WTC11 (cell line): ENCODE data around the gene IL10RA. TPM values are rescaled to one million over a fixed set of nuclear protein-coding genes. Genes with fewer than 3 reads are reported as not detected.

Experiments used
- ATAC-seq: fragments of 200-7000 bp; cut with Tn5 transposase; 2 replicates; pipeline ENCODE4 v1.10.0; 2021; ENCODE audit warnings: mild to moderate bottlenecking, moderate library complexity
- CTCF ChIA-PET: fragments of 300-600 bp; sonication (Branson Sonifier 250); formaldehyde crosslinking; loops from one replicate; lab custom pipeline; 2021; ENCODE audit warnings: antibody characterized with exemption; lab: Charles Lee
- POLR2A ChIA-PET: fragments of 350-600 bp; sonication (Branson Sonifier 250); formaldehyde crosslinking; loops from one replicate; lab custom pipeline; 2021; ENCODE audit warnings: antibody characterized with exemption; lab: Charles Lee
- DNase-seq: peaks from one replicate; pipeline ENCODE4 v3.0.0; 2021; ENCODE audit warnings: low spot score
- H3K27ac Mint-ChIP-seq: 2 replicates; pipeline ENCODE4 v1.8.0; 2021; ENCODE audit warnings: mixed read lengths
- H3K27me3 Mint-ChIP-seq: 2 replicates; pipeline ENCODE4 v1.8.0; 2021; ENCODE audit warnings: low read depth, mild to moderate bottlenecking, moderate library complexity, mixed read lengths
- H3K36me3 Mint-ChIP-seq: 2 replicates; pipeline ENCODE4 v1.8.0; 2021; ENCODE audit warnings: mixed read lengths
- H3K4me1 Mint-ChIP-seq: 2 replicates; pipeline ENCODE4 v1.8.0; 2022; ENCODE audit warnings: mixed read lengths
- H3K4me3 Mint-ChIP-seq: 2 replicates; pipeline ENCODE4 v1.8.0; 2021; ENCODE audit warnings: mild to moderate bottlenecking, moderate library complexity, mixed read lengths
- H3K9me3 Mint-ChIP-seq: 2 replicates; pipeline ENCODE4 v1.8.0; 2021; ENCODE audit warnings: mixed read lengths
- GABPB1 ChIP-seq: sonication (generic); formaldehyde crosslinking; IDR thresholded peaks from 2 replicates; pipeline ENCODE4 v1.8.1; 2023; ENCODE audit warnings: mild to moderate bottlenecking, missing genetic modification reagents
- IRF2 ChIP-seq: sonication (generic); formaldehyde crosslinking; IDR thresholded peaks from 2 replicates; pipeline ENCODE4 v1.8.0; 2022; ENCODE audit warnings: low read depth, missing genetic modification reagents, borderline replicate concordance
- JAZF1 ChIP-seq: fragments of 250-450 bp; sonication (Bioruptor Pico); IDR thresholded peaks from 2 replicates; pipeline ENCODE4 v1.9.0; 2021; ENCODE audit warnings: moderate library complexity, mild to moderate bottlenecking, inconsistent platforms
- MXD4 ChIP-seq: fragments of 250-450 bp; sonication (Bioruptor Pico); IDR thresholded peaks from 2 replicates; pipeline ENCODE4 v1.8.0; 2021; ENCODE audit warnings: mild to moderate bottlenecking, moderate library complexity, borderline replicate concordance
- SMAD3 ChIP-seq: sonication (generic); formaldehyde crosslinking; IDR thresholded peaks from 2 replicates; pipeline ENCODE4 v1.8.0; 2022; ENCODE audit warnings: missing genetic modification reagents, mild to moderate bottlenecking, borderline replicate concordance
- SOX15 ChIP-seq: fragments of 250-450 bp; sonication (Bioruptor Pico); IDR thresholded peaks from 2 replicates; pipeline ENCODE4 v1.9.0; 2021; ENCODE audit warnings: mild to moderate bottlenecking
- TEAD1 ChIP-seq: sonication (generic); formaldehyde crosslinking; IDR thresholded peaks from 2 replicates; pipeline ENCODE4 v1.8.0; 2022; ENCODE audit warnings: mild to moderate bottlenecking, missing genetic modification reagents
- ZBTB21 ChIP-seq: sonication (generic); formaldehyde crosslinking; IDR thresholded peaks from 2 replicates; pipeline ENCODE4 v1.8.1; 2023; ENCODE audit warnings: mild to moderate bottlenecking, missing genetic modification reagents, borderline replicate concordance
- ZNF232 ChIP-seq: sonication (generic); formaldehyde crosslinking; IDR thresholded peaks from 2 replicates; pipeline ENCODE4 v1.8.0; 2022; ENCODE audit warnings: mild to moderate bottlenecking, missing genetic modification reagents
- ZNF396 ChIP-seq: fragments of 250-450 bp; sonication (Bioruptor Pico); IDR thresholded peaks from 2 replicates; pipeline ENCODE4 v1.8.0; 2021; ENCODE audit warnings: mild to moderate bottlenecking, moderate library complexity, borderline replicate concordance
- ZNF416 ChIP-seq: fragments of 250-450 bp; sonication (Bioruptor Pico); IDR thresholded peaks from 2 replicates; pipeline ENCODE4 v1.9.0; 2021; ENCODE audit warnings: mild to moderate bottlenecking, inconsistent platforms
- total RNA-seq: library from RNA; stranded (reverse); gene quantifications from 3 replicates; pipeline ENCODE4 v1.2.3, GENCODE V29; 2021
- TF ChIP-seq, protein P1 (sequence below): sonication (generic); formaldehyde crosslinking; conservative IDR thresholded peaks from 2 replicates; pipeline ENCODE4 v1.8.1; 2022; ENCODE audit warnings: mild to moderate bottlenecking, missing genetic modification reagents
- TF ChIP-seq, protein P2 (sequence below): sonication (generic); formaldehyde crosslinking; IDR thresholded peaks from 2 replicates; pipeline ENCODE4 v1.8.1; 2023; ENCODE audit warnings: mild to moderate bottlenecking, missing genetic modification reagents
- TF ChIP-seq, protein P3 (sequence below): sonication (generic); formaldehyde crosslinking; IDR thresholded peaks from 2 replicates; pipeline ENCODE4 v1.8.0; 2023; ENCODE audit warnings: missing genetic modification reagents, mild to moderate bottlenecking, borderline replicate concordance
- TF ChIP-seq, protein P4 (sequence below): sonication (generic); formaldehyde crosslinking; conservative IDR thresholded peaks from 2 replicates; pipeline ENCODE4 v1.8.1; 2023; ENCODE audit warnings: mild to moderate bottlenecking, low read depth, missing genetic modification reagents, moderate library complexity
- TF ChIP-seq, protein P5 (sequence below): sonication (generic); formaldehyde crosslinking; IDR thresholded peaks from 2 replicates; pipeline ENCODE4 v1.8.0; 2022; ENCODE audit warnings: missing genetic modification reagents

IL10RA gene
- total RNA-seq, 1 experiment from 2014 or later: 0.74 TPM

DNA sequence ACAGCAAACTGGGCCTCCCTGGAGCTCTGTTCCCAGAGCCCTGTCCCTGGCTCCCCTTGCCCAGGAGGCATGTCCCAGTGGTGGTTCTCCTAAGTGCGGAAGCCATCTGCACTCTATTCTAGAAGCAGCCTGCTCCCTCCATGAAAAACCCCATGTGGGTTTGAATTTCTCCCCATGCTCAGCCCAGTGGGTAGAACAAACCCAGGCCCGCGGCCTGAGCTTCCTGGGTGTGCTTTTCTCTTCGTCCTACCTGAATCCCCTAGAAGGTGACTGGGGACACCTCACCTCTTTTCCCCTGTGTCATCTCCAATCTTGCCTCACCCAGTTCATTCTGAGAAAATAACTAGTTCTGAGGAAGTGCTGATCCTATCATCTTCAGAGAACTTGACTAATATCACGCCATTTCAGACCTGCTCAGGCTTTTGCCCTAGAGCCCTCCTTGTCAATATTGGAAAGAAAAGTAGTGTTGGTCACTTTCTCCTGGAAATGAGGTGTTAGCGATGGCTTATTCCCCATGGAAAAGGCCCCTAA is 15.9 kb downstream of the IL10RA start:
- Mint-ChIP-seq H3K27ac (no peak overlapping the region), H3K4me3 (no peak overlapping the region), H3K9me3 (peaks cover 11% of the 10 kb centered on the region), H3K4me1 (peaks cover 11% of the 10 kb centered on the region), H3K27me3 (peaks cover 3% of the 10 kb centered on the region), H3K36me3 (no peaks in the 10 kb centered on the region)
- POLR2A ChIA-PET: interaction anchor here (0.7 kb wide), 1 partner anchor 13 kb away, joined by 3 read pairs; no protein-coding TSS in a partner anchor
- no peak for DNase-seq
- CTCF ChIA-PET: interaction anchor here (0.6 to 3.5 kb wide), 9 partner anchors 13 to 424 kb away, joined by 3 to 14 read pairs (median 3); partner anchors contain the start of gene IL10RA
- ATAC-seq: no peak
- TF ChIP-seq JAZF1 (no peak), ZNF396 (CRISPR knock-in tag) (no peak), SMAD3 (CRISPR knock-in tag) (no peak), SOX15 (CRISPR knock-in tag) (no peak), ZNF232 (no peak)
- TF ChIP-seq, protein P1, sequence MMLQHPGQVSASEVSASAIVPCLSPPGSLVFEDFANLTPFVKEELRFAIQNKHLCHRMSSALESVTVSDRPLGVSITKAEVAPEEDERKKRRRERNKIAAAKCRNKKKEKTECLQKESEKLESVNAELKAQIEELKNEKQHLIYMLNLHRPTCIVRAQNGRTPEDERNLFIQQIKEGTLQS (CRISPR knock-in tag): no peak
- TF ChIP-seq, protein P2, sequence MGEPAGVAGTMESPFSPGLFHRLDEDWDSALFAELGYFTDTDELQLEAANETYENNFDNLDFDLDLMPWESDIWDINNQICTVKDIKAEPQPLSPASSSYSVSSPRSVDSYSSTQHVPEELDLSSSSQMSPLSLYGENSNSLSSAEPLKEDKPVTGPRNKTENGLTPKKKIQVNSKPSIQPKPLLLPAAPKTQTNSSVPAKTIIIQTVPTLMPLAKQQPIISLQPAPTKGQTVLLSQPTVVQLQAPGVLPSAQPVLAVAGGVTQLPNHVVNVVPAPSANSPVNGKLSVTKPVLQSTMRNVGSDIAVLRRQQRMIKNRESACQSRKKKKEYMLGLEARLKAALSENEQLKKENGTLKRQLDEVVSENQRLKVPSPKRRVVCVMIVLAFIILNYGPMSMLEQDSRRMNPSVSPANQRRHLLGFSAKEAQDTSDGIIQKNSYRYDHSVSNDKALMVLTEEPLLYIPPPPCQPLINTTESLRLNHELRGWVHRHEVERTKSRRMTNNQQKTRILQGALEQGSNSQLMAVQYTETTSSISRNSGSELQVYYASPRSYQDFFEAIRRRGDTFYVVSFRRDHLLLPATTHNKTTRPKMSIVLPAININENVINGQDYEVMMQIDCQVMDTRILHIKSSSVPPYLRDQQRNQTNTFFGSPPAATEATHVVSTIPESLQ (CRISPR knock-in tag): no peak
- TF ChIP-seq, protein P3, sequence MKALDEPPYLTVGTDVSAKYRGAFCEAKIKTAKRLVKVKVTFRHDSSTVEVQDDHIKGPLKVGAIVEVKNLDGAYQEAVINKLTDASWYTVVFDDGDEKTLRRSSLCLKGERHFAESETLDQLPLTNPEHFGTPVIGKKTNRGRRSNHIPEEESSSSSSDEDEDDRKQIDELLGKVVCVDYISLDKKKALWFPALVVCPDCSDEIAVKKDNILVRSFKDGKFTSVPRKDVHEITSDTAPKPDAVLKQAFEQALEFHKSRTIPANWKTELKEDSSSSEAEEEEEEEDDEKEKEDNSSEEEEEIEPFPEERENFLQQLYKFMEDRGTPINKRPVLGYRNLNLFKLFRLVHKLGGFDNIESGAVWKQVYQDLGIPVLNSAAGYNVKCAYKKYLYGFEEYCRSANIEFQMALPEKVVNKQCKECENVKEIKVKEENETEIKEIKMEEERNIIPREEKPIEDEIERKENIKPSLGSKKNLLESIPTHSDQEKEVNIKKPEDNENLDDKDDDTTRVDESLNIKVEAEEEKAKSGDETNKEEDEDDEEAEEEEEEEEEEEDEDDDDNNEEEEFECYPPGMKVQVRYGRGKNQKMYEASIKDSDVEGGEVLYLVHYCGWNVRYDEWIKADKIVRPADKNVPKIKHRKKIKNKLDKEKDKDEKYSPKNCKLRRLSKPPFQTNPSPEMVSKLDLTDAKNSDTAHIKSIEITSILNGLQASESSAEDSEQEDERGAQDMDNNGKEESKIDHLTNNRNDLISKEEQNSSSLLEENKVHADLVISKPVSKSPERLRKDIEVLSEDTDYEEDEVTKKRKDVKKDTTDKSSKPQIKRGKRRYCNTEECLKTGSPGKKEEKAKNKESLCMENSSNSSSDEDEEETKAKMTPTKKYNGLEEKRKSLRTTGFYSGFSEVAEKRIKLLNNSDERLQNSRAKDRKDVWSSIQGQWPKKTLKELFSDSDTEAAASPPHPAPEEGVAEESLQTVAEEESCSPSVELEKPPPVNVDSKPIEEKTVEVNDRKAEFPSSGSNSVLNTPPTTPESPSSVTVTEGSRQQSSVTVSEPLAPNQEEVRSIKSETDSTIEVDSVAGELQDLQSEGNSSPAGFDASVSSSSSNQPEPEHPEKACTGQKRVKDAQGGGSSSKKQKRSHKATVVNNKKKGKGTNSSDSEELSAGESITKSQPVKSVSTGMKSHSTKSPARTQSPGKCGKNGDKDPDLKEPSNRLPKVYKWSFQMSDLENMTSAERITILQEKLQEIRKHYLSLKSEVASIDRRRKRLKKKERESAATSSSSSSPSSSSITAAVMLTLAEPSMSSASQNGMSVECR (CRISPR knock-in tag): no peak

DNA sequence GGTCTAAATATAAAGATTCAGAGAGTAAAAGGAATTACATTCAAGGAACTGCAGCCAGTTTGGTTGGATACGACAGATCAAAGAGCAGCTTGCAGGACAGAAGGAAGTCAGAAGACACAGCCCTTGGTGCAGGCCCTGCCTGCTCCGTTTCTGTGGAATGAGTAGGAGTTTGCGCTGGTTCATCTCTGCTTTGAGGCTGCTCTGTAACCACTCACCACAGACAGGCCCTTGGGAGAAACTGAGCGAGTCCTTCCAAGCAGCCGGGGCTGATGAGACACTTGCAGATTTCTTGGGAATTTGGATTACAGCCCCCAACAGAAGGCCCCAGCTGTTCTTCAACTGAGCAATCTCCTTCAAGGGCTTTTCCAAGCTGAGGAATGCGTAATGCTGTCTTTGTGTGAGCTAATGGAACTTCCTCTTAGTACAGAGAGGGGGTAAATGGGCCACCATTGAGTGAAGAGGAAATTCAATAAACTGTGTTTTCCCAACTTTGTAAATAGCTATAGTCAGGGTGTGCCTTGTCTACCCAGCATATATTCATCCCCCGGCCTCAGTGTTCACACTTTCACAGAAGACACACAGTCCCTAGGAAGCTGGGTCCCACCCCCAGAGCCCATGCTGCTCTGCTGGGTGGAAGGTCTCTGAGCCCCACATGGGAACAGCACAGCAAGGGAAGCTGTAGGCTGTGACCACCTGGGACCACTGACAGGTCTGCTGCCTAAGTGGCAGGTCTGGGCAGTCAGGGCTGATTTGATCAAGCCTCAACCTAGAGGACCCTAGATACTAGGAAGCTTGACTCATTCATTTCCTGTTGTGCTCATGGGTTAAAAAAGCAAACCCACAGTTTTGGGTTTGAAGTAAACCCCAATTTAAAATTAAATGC is 16.6 kb downstream of the IL10RA start:
- POLR2A ChIA-PET: interaction anchor here (0.7 kb wide), 1 partner anchor 14 kb away, joined by 3 read pairs; no protein-coding TSS in a partner anchor
- ATAC-seq: peak; percentile 79
- no peak overlapping the region for H3K27ac Mint-ChIP-seq
- TF ChIP-seq ZNF416 (CRISPR knock-in tag) (no peak), GABPB1 (CRISPR knock-in tag) (no peak), MXD4 (CRISPR knock-in tag) (no peak), IRF2 (CRISPR knock-in tag) (no peak), TEAD1 (CRISPR knock-in tag) (no peak), ZBTB21 (CRISPR knock-in tag) (no peak)
- TF ChIP-seq, protein P4, sequence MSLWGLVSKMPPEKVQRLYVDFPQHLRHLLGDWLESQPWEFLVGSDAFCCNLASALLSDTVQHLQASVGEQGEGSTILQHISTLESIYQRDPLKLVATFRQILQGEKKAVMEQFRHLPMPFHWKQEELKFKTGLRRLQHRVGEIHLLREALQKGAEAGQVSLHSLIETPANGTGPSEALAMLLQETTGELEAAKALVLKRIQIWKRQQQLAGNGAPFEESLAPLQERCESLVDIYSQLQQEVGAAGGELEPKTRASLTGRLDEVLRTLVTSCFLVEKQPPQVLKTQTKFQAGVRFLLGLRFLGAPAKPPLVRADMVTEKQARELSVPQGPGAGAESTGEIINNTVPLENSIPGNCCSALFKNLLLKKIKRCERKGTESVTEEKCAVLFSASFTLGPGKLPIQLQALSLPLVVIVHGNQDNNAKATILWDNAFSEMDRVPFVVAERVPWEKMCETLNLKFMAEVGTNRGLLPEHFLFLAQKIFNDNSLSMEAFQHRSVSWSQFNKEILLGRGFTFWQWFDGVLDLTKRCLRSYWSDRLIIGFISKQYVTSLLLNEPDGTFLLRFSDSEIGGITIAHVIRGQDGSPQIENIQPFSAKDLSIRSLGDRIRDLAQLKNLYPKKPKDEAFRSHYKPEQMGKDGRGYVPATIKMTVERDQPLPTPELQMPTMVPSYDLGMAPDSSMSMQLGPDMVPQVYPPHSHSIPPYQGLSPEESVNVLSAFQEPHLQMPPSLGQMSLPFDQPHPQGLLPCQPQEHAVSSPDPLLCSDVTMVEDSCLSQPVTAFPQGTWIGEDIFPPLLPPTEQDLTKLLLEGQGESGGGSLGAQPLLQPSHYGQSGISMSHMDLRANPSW: no peak
- TF ChIP-seq, protein P5, sequence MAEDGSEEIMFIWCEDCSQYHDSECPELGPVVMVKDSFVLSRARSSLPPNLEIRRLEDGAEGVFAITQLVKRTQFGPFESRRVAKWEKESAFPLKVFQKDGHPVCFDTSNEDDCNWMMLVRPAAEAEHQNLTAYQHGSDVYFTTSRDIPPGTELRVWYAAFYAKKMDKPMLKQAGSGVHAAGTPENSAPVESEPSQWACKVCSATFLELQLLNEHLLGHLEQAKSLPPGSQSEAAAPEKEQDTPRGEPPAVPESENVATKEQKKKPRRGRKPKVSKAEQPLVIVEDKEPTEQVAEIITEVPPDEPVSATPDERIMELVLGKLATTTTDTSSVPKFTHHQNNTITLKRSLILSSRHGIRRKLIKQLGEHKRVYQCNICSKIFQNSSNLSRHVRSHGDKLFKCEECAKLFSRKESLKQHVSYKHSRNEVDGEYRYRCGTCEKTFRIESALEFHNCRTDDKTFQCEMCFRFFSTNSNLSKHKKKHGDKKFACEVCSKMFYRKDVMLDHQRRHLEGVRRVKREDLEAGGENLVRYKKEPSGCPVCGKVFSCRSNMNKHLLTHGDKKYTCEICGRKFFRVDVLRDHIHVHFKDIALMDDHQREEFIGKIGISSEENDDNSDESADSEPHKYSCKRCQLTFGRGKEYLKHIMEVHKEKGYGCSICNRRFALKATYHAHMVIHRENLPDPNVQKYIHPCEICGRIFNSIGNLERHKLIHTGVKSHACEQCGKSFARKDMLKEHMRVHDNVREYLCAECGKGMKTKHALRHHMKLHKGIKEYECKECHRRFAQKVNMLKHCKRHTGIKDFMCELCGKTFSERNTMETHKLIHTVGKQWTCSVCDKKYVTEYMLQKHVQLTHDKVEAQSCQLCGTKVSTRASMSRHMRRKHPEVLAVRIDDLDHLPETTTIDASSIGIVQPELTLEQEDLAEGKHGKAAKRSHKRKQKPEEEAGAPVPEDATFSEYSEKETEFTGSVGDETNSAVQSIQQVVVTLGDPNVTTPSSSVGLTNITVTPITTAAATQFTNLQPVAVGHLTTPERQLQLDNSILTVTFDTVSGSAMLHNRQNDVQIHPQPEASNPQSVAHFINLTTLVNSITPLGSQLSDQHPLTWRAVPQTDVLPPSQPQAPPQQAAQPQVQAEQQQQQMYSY (CRISPR knock-in tag): no peak

More for the DNA sequence above, 16.6 kb downstream of the IL10RA start:
- Mint-ChIP-seq H3K36me3 (no peaks in the 10 kb centered on the region), H3K27me3 (peaks cover 3% of the 10 kb centered on the region), H3K4me3 (no peak overlapping the region), H3K4me1 (peaks cover 11% of the 10 kb centered on the region), H3K9me3 (peaks cover 11% of the 10 kb centered on the region)
- CTCF ChIA-PET: interaction anchor here (0.6 to 3.5 kb wide), 8 partner anchors 16 to 425 kb away, joined by 3 to 14 read pairs (median 4); partner anchors contain the start of gene IL10RA
- no peak for DNase-seq
